ENCODE data around the gene LRP1B.
A peak's percentile ranks its signal among the peaks of the same experiment; 100 is the strongest.

LRP1B gene

DNA sequence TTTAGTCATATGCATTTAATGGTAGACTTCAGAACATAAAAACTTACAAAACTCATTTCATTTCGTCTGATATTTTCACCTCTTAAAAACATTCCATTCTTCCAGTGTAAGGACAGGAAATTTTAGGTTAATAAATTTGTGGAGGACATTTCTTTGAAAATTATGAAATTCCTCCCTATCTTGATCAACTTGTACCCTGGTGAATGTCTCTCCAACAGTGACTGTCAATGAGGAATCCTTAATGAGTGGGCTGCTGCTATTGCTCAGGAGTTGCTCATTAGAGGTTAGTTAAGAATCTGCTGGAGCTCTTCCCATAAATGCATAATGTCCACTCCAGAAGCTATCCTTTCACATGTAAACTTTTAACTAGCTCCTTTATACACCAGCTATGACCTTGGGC is 69.1 kb downstream of the LRP1B start:
- TF ChIP-seq, protein P1, sequence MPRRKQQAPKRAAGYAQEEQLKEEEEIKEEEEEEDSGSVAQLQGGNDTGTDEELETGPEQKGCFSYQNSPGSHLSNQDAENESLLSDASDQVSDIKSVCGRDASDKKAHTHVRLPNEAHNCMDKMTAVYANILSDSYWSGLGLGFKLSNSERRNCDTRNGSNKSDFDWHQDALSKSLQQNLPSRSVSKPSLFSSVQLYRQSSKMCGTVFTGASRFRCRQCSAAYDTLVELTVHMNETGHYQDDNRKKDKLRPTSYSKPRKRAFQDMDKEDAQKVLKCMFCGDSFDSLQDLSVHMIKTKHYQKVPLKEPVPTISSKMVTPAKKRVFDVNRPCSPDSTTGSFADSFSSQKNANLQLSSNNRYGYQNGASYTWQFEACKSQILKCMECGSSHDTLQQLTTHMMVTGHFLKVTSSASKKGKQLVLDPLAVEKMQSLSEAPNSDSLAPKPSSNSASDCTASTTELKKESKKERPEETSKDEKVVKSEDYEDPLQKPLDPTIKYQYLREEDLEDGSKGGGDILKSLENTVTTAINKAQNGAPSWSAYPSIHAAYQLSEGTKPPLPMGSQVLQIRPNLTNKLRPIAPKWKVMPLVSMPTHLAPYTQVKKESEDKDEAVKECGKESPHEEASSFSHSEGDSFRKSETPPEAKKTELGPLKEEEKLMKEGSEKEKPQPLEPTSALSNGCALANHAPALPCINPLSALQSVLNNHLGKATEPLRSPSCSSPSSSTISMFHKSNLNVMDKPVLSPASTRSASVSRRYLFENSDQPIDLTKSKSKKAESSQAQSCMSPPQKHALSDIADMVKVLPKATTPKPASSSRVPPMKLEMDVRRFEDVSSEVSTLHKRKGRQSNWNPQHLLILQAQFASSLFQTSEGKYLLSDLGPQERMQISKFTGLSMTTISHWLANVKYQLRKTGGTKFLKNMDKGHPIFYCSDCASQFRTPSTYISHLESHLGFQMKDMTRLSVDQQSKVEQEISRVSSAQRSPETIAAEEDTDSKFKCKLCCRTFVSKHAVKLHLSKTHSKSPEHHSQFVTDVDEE (CRISPR knock-in tag; IDR thresholded peaks at IDR 0.05) = peak; percentile 54; the same call in 1 of the 2 replicates
- no peak for TF ChIP-seq SNAI2 (CRISPR knock-in tag; IDR thresholded peaks at IDR 0.05)
- TF ChIP-seq ZC3H10 (CRISPR knock-in tag; IDR thresholded peaks at IDR 0.05) = no peak
- peak; percentile 99 for TF ChIP-seq ISL1 (CRISPR knock-in tag; IDR thresholded peaks at IDR 0.05)
- peak; percentile 44; the same call in 1 of the 2 replicates for TF ChIP-seq ZFP30 (CRISPR knock-in tag; IDR thresholded peaks at IDR 0.05)
- TF ChIP-seq, protein P2, sequence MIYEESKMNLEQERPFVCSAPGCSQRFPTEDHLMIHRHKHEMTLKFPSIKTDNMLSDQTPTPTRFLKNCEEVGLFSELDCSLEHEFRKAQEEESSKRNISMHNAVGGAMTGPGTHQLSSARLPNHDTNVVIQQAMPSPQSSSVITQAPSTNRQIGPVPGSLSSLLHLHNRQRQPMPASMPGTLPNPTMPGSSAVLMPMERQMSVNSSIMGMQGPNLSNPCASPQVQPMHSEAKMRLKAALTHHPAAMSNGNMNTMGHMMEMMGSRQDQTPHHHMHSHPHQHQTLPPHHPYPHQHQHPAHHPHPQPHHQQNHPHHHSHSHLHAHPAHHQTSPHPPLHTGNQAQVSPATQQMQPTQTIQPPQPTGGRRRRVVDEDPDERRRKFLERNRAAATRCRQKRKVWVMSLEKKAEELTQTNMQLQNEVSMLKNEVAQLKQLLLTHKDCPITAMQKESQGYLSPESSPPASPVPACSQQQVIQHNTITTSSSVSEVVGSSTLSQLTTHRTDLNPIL (CRISPR knock-in tag; IDR thresholded peaks at IDR 0.05; ENCODE audit: low read depth) = peak; percentile 89
- no peak for TF ChIP-seq ARNTL (CRISPR knock-in tag; IDR thresholded peaks at IDR 0.05; ENCODE audit: borderline replicate concordance, low read depth)
- TF ChIP-seq, protein P3, sequence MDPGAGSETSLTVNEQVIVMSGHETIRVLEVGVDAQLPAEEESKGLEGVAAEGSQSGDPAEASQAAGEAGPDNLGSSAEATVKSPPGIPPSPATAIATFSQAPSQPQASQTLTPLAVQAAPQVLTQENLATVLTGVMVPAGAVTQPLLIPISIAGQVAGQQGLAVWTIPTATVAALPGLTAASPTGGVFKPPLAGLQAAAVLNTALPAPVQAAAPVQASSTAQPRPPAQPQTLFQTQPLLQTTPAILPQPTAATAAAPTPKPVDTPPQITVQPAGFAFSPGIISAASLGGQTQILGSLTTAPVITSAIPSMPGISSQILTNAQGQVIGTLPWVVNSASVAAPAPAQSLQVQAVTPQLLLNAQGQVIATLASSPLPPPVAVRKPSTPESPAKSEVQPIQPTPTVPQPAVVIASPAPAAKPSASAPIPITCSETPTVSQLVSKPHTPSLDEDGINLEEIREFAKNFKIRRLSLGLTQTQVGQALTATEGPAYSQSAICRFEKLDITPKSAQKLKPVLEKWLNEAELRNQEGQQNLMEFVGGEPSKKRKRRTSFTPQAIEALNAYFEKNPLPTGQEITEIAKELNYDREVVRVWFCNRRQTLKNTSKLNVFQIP (CRISPR knock-in tag; IDR thresholded peaks at IDR 0.05; ENCODE audit: borderline replicate concordance, low read depth) = peak; percentile 31; the same call in 1 of the 2 replicates
- peak; percentile 77 for TF ChIP-seq TCF4 (CRISPR knock-in tag; IDR thresholded peaks at IDR 0.05; ENCODE audit: borderline replicate concordance)
- TF ChIP-seq BACH2 (CRISPR knock-in tag; IDR thresholded peaks at IDR 0.05; ENCODE audit: borderline replicate concordance) = no peak
- TF ChIP-seq ESRRG (CRISPR knock-in tag; IDR thresholded peaks at IDR 0.05) = peak; percentile 82; the same call in 1 of the 2 replicates
- TF ChIP-seq RARB (CRISPR knock-in tag; IDR thresholded peaks at IDR 0.05) = no peak
- no peak for TF ChIP-seq ZNF565 (CRISPR knock-in tag; conservative IDR thresholded peaks at IDR 0.05; ENCODE audit: low read depth)
- no peak for TF ChIP-seq PPARA (CRISPR knock-in tag; IDR thresholded peaks at IDR 0.05; ENCODE audit: borderline replicate concordance)
- TF ChIP-seq OSR1 (CRISPR knock-in tag; IDR thresholded peaks at IDR 0.05) = no peak
- TF ChIP-seq, protein P4, sequence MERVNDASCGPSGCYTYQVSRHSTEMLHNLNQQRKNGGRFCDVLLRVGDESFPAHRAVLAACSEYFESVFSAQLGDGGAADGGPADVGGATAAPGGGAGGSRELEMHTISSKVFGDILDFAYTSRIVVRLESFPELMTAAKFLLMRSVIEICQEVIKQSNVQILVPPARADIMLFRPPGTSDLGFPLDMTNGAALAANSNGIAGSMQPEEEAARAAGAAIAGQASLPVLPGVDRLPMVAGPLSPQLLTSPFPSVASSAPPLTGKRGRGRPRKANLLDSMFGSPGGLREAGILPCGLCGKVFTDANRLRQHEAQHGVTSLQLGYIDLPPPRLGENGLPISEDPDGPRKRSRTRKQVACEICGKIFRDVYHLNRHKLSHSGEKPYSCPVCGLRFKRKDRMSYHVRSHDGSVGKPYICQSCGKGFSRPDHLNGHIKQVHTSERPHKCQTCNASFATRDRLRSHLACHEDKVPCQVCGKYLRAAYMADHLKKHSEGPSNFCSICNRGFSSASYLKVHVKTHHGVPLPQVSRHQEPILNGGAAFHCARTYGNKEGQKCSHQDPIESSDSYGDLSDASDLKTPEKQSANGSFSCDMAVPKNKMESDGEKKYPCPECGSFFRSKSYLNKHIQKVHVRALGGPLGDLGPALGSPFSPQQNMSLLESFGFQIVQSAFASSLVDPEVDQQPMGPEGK (CRISPR knock-in tag; IDR thresholded peaks at IDR 0.05; ENCODE audit: borderline replicate concordance) = no peak
- TF ChIP-seq, protein P5, sequence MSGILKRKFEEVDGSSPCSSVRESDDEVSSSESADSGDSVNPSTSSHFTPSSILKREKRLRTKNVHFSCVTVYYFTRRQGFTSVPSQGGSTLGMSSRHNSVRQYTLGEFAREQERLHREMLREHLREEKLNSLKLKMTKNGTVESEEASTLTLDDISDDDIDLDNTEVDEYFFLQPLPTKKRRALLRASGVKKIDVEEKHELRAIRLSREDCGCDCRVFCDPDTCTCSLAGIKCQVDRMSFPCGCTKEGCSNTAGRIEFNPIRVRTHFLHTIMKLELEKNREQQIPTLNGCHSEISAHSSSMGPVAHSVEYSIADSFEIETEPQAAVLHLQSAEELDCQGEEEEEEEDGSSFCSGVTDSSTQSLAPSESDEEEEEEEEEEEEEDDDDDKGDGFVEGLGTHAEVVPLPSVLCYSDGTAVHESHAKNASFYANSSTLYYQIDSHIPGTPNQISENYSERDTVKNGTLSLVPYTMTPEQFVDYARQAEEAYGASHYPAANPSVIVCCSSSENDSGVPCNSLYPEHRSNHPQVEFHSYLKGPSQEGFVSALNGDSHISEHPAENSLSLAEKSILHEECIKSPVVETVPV (CRISPR knock-in tag; IDR thresholded peaks at IDR 0.05) = peak; percentile 72; the same call in 1 of the 2 replicates
- peak; percentile 84 for TF ChIP-seq ZFP3 (CRISPR knock-in tag; IDR thresholded peaks at IDR 0.05)
- TF ChIP-seq ZNF8 (CRISPR knock-in tag; IDR thresholded peaks at IDR 0.05) = no peak
- no peak for TF ChIP-seq CSDC2 (CRISPR knock-in tag; IDR thresholded peaks at IDR 0.05)
- no peak for TF ChIP-seq ZNF70 (CRISPR knock-in tag; IDR thresholded peaks at IDR 0.05)
- TF ChIP-seq TOX (CRISPR knock-in tag; IDR thresholded peaks at IDR 0.05; ENCODE audit: borderline replicate concordance) = no peak
- no peak for TF ChIP-seq GLIS3 (CRISPR knock-in tag; IDR thresholded peaks at IDR 0.05)
- peak; percentile 35; the same call in 1 of the 3 replicates for ATAC-seq

DNA sequence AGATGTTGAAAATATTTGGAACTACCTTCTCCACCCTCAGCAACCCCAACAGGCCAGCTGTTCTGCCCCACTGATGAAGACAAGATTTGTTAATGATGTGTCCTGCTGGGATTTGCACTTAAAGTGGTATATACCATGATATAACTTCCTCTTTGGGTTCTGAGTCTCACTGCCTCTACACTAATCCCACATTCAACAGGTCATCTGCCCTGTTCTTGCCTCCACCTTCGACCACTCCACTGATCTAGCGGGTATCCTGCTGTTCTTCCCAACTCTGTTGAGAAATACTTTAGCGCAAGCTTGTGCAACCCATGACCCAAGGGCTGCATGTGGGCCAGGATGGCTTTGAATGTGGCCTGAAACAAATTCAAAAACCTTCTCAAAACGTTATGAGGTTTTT is 72.7 kb downstream of the LRP1B start:
- TF ChIP-seq, protein P3 (CRISPR knock-in tag; IDR thresholded peaks at IDR 0.05; ENCODE audit: borderline replicate concordance, low read depth) = no peak
- TF ChIP-seq, protein P4 (CRISPR knock-in tag; IDR thresholded peaks at IDR 0.05; ENCODE audit: borderline replicate concordance) = no peak
- TF ChIP-seq BACH2 (CRISPR knock-in tag; IDR thresholded peaks at IDR 0.05; ENCODE audit: borderline replicate concordance) (no peak), ZFP3 (CRISPR knock-in tag; IDR thresholded peaks at IDR 0.05) (no peak), ZNF8 (CRISPR knock-in tag; IDR thresholded peaks at IDR 0.05) (no peak), ZFP30 (CRISPR knock-in tag; IDR thresholded peaks at IDR 0.05) (no peak), ESRRG (CRISPR knock-in tag; IDR thresholded peaks at IDR 0.05) (no peak), RARB (CRISPR knock-in tag; IDR thresholded peaks at IDR 0.05) (no peak), GLIS3 (CRISPR knock-in tag; IDR thresholded peaks at IDR 0.05) (no peak), TCF4 (CRISPR knock-in tag; IDR thresholded peaks at IDR 0.05; ENCODE audit: borderline replicate concordance) (no peak), ZNF70 (CRISPR knock-in tag; IDR thresholded peaks at IDR 0.05) (no peak), ZC3H10 (CRISPR knock-in tag; IDR thresholded peaks at IDR 0.05) (no peak), ZNF565 (CRISPR knock-in tag; conservative IDR thresholded peaks at IDR 0.05; ENCODE audit: low read depth) (no peak)
- no peak for ATAC-seq

All from SK-N-SH treated with all-trans-retinoic acid at 6 μM for 48 hours (cell line).